Astrocyte (in vitro differentiated cells and primary cell): ENCODE data around the gene TTC7B. TPM values are rescaled to one million over a fixed set of nuclear protein-coding genes. Genes with fewer than 3 reads are reported as not detected.

Source experiments
- DNase-seq: peaks from one replicate; pipeline ENCODE4 v3.0.0-alpha.2; 2010; ENCODE audit warnings: low read depth
- FAIRE-seq: peaks from 2 replicates; lab custom pipeline; 2011; peaks lifted over from hg19 to GRCh38; lab: Jason Lieb, UNC
- H2AFZ ChIP-seq: 2 replicates; pipeline ENCODE4 v1.6.0; 2012; ENCODE audit warnings: low read depth, low read length, inconsistent platforms
- H3K27ac ChIP-seq: 2 replicates; pipeline ENCODE4 v1.5.1; 2011; ENCODE audit warnings: low read depth, low read length, inconsistent platforms
- H3K27me3 ChIP-seq: 2 replicates; pipeline ENCODE4 v1.6.0; 2011; ENCODE audit warnings: low read length, inconsistent platforms; ENCODE audit not compliant: insufficient read depth
- H3K36me3 ChIP-seq: 2 replicates; pipeline ENCODE4 v1.5.1; 2011; ENCODE audit warnings: low read length, inconsistent platforms; ENCODE audit not compliant: insufficient read depth
- H3K4me1 ChIP-seq: 2 replicates; pipeline ENCODE4 v1.5.1; 2011; ENCODE audit warnings: low read length, inconsistent platforms; ENCODE audit not compliant: insufficient read depth
- H3K4me2 ChIP-seq: 2 replicates; pipeline ENCODE4 v1.6.0; 2012; ENCODE audit warnings: low read length, inconsistent platforms
- H3K4me3 ChIP-seq: 2 replicates; pipeline ENCODE4 v1.5.1; 2011; ENCODE audit warnings: low read depth, mild to moderate bottlenecking, low read length, inconsistent platforms; ENCODE audit not compliant: insufficient read depth
- H3K79me2 ChIP-seq: 2 replicates; pipeline ENCODE4 v1.6.0; 2012; ENCODE audit warnings: mild to moderate bottlenecking, low read length, inconsistent platforms; ENCODE audit not compliant: insufficient read depth
- H3K9ac ChIP-seq: 2 replicates; pipeline ENCODE4 v1.6.0; 2012; ENCODE audit warnings: mild to moderate bottlenecking, low read length, inconsistent platforms
- H3K9me3 ChIP-seq: 2 replicates; pipeline ENCODE4 v1.5.1; 2012; ENCODE audit warnings: low read depth, mild to moderate bottlenecking, low read length, inconsistent platforms; ENCODE audit not compliant: insufficient read depth
- H4K20me1 ChIP-seq: 2 replicates; pipeline ENCODE4 v1.6.0; 2012; ENCODE audit warnings: low read length, inconsistent platforms; ENCODE audit not compliant: insufficient read depth
- H3K27ac Mint-ChIP-seq: one replicate; pipeline ENCODE4 v1.8.0; 2021; ENCODE audit warnings: mild to moderate bottlenecking, mixed read lengths; ENCODE audit not compliant: unreplicated experiment
- H3K27me3 Mint-ChIP-seq: one replicate; pipeline ENCODE4 v1.8.0; 2021; ENCODE audit warnings: low read depth, mixed read lengths; ENCODE audit not compliant: unreplicated experiment
- H3K36me3 Mint-ChIP-seq: one replicate; pipeline ENCODE4 v1.8.0; 2021; ENCODE audit warnings: low read depth, mixed read lengths; ENCODE audit not compliant: unreplicated experiment
- H3K4me1 Mint-ChIP-seq: one replicate; pipeline ENCODE4 v1.8.0; 2021; ENCODE audit warnings: low read depth, mixed read lengths; ENCODE audit not compliant: unreplicated experiment
- H3K4me3 Mint-ChIP-seq: one replicate; pipeline ENCODE4 v1.8.0; 2021; ENCODE audit warnings: mild to moderate bottlenecking, moderate library complexity, mixed read lengths; ENCODE audit not compliant: unreplicated experiment
- H3K9me3 Mint-ChIP-seq: one replicate; pipeline ENCODE4 v1.8.0; 2021; ENCODE audit warnings: mild to moderate bottlenecking, mixed read lengths; ENCODE audit not compliant: unreplicated experiment
- CTCF ChIP-seq: IDR thresholded peaks from 2 replicates; pipeline ENCODE4 v1.5.1; 2011; ENCODE audit warnings: low read depth, mild to moderate bottlenecking, inconsistent platforms, low read length, moderate library complexity; ENCODE audit not compliant: insufficient read depth
- EZH2 ChIP-seq: IDR thresholded peaks from 2 replicates; pipeline ENCODE4 v1.6.1; 2012; ENCODE audit warnings: mild to moderate bottlenecking, low read length, inconsistent platforms; ENCODE audit not compliant: insufficient read depth
- total RNA-seq: library from RNA; stranded (reverse); gene quantifications from 2 replicates; pipeline ENCODE4 v1.2.1, GENCODE V29; 2021

The TTC7B gene
- total RNA-seq, 1 donor from 2014 or later: 42.1 TPM

GRCh38 chr14:90534091-90534837 lies 282.0 kb downstream of the TTC7B start:
- Histone ChIP-seq H3K9ac (no peak overlapping the region), H3K36me3 (no peaks in the 10 kb centered on the region), H3K4me3 (peak overlapping the region; percentile 33), H4K20me1 (no peaks in the 10 kb centered on the region), H3K9me3 (no peaks in the 10 kb centered on the region), H3K79me2 (no peaks in the 10 kb centered on the region), H3K27ac (no peak overlapping the region), H2AFZ (no peak overlapping the region), H3K27me3 (no peaks in the 10 kb centered on the region), H3K4me1 (peaks cover 13% of the 10 kb centered on the region), H3K4me2 (peak overlapping the region; percentile 81)
- Mint-ChIP-seq H3K27ac (no peak overlapping the region), H3K36me3 (peaks cover 14% of the 10 kb centered on the region), H3K4me3 (no peak overlapping the region), H3K27me3 (peaks cover 35% of the 10 kb centered on the region), H3K4me1 (peaks cover 17% of the 10 kb centered on the region), H3K9me3 (no peaks in the 10 kb centered on the region)
- DNase-seq (peak; percentile 62), FAIRE-seq (no peak)
- no peak for TF ChIP-seq EZH2
- no peak for TF ChIP-seq CTCF

- no peak for TF ChIP-seq CTCF
- no peak for TF ChIP-seq EZH2
Observed at GRCh38 chr14:90533591-90534021, 282.6 kb downstream of the TTC7B start.

More at GRCh38 chr14:90533591-90534021, 282.6 kb downstream of the TTC7B start:
- H3K27me3 Mint-ChIP-seq: peaks cover 38% of the 10 kb centered on the region
- FAIRE-seq: no peak
- Histone ChIP-seq H3K4me3 (peak overlapping the region; percentile 33), H3K9me3 (no peaks in the 10 kb centered on the region), H3K9ac (no peak overlapping the region), H4K20me1 (no peaks in the 10 kb centered on the region), H3K27me3 (no peaks in the 10 kb centered on the region), H3K4me1 (peaks cover 13% of the 10 kb centered on the region), H3K4me2 (peak overlapping the region; percentile 81), H2AFZ (no peak overlapping the region), H3K79me2 (no peaks in the 10 kb centered on the region), H3K36me3 (no peaks in the 10 kb centered on the region), H3K27ac (no peak overlapping the region)
- H3K4me1 Mint-ChIP-seq: peaks cover 17% of the 10 kb centered on the region
- no peak overlapping the region for H3K4me3 Mint-ChIP-seq
- DNase-seq: no peak
- H3K27ac Mint-ChIP-seq: no peak overlapping the region
- peaks cover 15% of the 10 kb centered on the region for H3K36me3 Mint-ChIP-seq
- H3K9me3 Mint-ChIP-seq: no peaks in the 10 kb centered on the region
